Measurements from ENCODE around the gene OTOR. TPM values are rescaled to one million over a fixed set of nuclear protein-coding genes. Genes with fewer than 3 reads are reported as not detected.
A peak's percentile ranks its signal among the peaks of the same experiment; 100 is the strongest.

Gene OTOR
- total and polyA plus RNA-seq, 2 of the 13 experiments (the other 11 are each of a cell fraction or from before 2014, with no cell fraction given): not detected

DNA sequence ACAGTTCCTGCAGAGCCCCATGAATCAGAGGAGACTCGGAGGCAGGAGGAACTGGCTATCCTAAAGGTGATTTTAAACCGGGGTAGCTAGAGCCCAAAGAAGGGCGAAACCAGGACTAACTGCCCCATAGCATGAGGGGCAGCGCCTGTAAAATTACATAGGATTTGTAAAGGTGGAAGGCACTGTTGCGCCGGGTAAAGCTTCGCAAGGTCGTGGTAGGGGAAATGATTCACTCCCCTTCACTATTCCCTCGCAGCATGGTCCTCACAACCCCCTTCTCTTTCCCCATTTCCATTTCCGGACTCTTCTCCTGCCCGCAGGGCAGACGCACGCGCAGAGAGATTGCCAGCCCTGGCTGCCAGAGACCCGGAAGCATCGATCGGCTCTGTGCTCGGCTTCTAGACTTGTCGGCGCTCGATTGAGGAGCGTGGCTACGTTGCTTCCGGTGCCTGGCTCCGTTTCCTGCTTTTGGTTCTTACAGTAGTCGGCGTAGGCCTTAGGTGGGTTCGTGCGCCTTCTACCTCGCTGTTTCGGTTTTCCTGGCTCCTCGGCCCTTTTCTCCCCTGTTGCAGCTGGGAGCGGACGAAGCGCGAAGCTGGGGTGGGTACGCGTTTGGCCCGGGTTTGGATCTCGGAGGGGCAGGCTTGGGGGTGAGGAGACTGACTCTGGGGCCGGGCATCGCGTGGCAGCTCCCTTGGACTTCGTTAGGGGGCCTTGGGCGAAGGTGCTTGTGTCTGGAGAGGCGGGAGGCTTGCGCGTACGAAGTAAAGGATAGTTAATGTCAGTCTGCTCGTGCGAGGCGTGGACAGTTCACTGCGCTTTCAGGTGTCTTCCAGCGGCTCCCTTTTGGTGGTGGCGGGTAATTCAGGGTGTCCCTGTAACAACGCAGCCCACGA is 18.3 kb upstream of the OTOR start, which contains the start of gene SNRPB2 (continued):
- TF ChIP-seq ZNF841 (CRISPR knock-in tag; IDR thresholded peaks at IDR 0.05; ENCODE audit: borderline replicate concordance) (peak; percentile 81; the same call in 1 of the 2 replicates), XBP1 (CRISPR knock-in tag; IDR thresholded peaks at IDR 0.05) (no peak), ZNF484 (CRISPR knock-in tag; IDR thresholded peaks at IDR 0.05; ENCODE audit: borderline replicate concordance, low read depth) (no peak; the same call in 1 of the 2 replicates), TCF12 (IDR thresholded peaks at IDR 0.05) (no peak), TCF12 (CRISPR knock-in tag; IDR thresholded peaks at IDR 0.05) (no peak), EZH2 (conservative IDR thresholded peaks at IDR 0.05; ENCODE audit: low read depth, low read length) (peak; percentile 44; the same call in 1 of the 2 replicates), MLLT10 (CRISPR knock-in tag; IDR thresholded peaks at IDR 0.05) (no peak), TRIM24 (CRISPR knock-in tag; IDR thresholded peaks at IDR 0.05) (no peak), SSRP1 (CRISPR knock-in tag; IDR thresholded peaks at IDR 0.05) (no peak), TMF1 (CRISPR knock-in tag; IDR thresholded peaks at IDR 0.05; ENCODE audit: low read depth) (peak; percentile 96), FOXA3 (CRISPR knock-in tag; IDR thresholded peaks at IDR 0.05) (peak; percentile 84), NFIC (IDR thresholded peaks at IDR 0.05; ENCODE audit: low read length) (peak; percentile 49; the same call in 1 of the 2 replicates), SAP130 (CRISPR knock-in tag; IDR thresholded peaks at IDR 0.05; ENCODE audit: low read depth) (peak; percentile 99)
- TF ChIP-seq, protein P1, sequence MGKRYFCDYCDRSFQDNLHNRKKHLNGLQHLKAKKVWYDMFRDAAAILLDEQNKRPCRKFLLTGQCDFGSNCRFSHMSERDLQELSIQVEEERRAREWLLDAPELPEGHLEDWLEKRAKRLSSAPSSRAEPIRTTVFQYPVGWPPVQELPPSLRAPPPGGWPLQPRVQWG (CRISPR knock-in tag; IDR thresholded peaks at IDR 0.05; ENCODE audit: borderline replicate concordance, low read depth): no peak
- TF ChIP-seq, protein P2, sequence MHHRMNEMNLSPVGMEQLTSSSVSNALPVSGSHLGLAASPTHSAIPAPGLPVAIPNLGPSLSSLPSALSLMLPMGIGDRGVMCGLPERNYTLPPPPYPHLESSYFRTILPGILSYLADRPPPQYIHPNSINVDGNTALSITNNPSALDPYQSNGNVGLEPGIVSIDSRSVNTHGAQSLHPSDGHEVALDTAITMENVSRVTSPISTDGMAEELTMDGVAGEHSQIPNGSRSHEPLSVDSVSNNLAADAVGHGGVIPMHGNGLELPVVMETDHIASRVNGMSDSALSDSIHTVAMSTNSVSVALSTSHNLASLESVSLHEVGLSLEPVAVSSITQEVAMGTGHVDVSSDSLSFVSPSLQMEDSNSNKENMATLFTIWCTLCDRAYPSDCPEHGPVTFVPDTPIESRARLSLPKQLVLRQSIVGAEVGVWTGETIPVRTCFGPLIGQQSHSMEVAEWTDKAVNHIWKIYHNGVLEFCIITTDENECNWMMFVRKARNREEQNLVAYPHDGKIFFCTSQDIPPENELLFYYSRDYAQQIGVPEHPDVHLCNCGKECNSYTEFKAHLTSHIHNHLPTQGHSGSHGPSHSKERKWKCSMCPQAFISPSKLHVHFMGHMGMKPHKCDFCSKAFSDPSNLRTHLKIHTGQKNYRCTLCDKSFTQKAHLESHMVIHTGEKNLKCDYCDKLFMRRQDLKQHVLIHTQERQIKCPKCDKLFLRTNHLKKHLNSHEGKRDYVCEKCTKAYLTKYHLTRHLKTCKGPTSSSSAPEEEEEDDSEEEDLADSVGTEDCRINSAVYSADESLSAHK (CRISPR knock-in tag; IDR thresholded peaks at IDR 0.05; ENCODE audit: borderline replicate concordance): peak; percentile 86; the same call in 1 of the 2 replicates
- TF ChIP-seq, protein P3, sequence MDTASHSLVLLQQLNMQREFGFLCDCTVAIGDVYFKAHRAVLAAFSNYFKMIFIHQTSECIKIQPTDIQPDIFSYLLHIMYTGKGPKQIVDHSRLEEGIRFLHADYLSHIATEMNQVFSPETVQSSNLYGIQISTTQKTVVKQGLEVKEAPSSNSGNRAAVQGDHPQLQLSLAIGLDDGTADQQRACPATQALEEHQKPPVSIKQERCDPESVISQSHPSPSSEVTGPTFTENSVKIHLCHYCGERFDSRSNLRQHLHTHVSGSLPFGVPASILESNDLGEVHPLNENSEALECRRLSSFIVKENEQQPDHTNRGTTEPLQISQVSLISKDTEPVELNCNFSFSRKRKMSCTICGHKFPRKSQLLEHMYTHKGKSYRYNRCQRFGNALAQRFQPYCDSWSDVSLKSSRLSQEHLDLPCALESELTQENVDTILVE (CRISPR knock-in tag; IDR thresholded peaks at IDR 0.05): peak; percentile 97
- TF ChIP-seq, protein P4, sequence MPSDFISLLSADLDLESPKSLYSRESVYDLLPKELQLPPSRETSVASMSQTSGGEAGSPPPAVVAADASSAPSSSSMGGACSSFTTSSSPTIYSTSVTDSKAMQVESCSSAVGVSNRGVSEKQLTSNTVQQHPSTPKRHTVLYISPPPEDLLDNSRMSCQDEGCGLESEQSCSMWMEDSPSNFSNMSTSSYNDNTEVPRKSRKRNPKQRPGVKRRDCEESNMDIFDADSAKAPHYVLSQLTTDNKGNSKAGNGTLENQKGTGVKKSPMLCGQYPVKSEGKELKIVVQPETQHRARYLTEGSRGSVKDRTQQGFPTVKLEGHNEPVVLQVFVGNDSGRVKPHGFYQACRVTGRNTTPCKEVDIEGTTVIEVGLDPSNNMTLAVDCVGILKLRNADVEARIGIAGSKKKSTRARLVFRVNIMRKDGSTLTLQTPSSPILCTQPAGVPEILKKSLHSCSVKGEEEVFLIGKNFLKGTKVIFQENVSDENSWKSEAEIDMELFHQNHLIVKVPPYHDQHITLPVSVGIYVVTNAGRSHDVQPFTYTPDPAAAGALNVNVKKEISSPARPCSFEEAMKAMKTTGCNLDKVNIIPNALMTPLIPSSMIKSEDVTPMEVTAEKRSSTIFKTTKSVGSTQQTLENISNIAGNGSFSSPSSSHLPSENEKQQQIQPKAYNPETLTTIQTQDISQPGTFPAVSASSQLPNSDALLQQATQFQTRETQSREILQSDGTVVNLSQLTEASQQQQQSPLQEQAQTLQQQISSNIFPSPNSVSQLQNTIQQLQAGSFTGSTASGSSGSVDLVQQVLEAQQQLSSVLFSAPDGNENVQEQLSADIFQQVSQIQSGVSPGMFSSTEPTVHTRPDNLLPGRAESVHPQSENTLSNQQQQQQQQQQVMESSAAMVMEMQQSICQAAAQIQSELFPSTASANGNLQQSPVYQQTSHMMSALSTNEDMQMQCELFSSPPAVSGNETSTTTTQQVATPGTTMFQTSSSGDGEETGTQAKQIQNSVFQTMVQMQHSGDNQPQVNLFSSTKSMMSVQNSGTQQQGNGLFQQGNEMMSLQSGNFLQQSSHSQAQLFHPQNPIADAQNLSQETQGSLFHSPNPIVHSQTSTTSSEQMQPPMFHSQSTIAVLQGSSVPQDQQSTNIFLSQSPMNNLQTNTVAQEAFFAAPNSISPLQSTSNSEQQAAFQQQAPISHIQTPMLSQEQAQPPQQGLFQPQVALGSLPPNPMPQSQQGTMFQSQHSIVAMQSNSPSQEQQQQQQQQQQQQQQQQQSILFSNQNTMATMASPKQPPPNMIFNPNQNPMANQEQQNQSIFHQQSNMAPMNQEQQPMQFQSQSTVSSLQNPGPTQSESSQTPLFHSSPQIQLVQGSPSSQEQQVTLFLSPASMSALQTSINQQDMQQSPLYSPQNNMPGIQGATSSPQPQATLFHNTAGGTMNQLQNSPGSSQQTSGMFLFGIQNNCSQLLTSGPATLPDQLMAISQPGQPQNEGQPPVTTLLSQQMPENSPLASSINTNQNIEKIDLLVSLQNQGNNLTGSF (CRISPR knock-in tag; IDR thresholded peaks at IDR 0.05): peak; percentile 83
- TF ChIP-seq, protein P5, sequence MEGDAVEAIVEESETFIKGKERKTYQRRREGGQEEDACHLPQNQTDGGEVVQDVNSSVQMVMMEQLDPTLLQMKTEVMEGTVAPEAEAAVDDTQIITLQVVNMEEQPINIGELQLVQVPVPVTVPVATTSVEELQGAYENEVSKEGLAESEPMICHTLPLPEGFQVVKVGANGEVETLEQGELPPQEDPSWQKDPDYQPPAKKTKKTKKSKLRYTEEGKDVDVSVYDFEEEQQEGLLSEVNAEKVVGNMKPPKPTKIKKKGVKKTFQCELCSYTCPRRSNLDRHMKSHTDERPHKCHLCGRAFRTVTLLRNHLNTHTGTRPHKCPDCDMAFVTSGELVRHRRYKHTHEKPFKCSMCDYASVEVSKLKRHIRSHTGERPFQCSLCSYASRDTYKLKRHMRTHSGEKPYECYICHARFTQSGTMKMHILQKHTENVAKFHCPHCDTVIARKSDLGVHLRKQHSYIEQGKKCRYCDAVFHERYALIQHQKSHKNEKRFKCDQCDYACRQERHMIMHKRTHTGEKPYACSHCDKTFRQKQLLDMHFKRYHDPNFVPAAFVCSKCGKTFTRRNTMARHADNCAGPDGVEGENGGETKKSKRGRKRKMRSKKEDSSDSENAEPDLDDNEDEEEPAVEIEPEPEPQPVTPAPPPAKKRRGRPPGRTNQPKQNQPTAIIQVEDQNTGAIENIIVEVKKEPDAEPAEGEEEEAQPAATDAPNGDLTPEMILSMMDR (CRISPR knock-in tag; IDR thresholded peaks at IDR 0.05): peak; percentile 35

All from HepG2 (cell line).